Chondrocyte (in vitro differentiated cells): Measurements from ENCODE around the gene ARHGEF10L. TPM values are rescaled to one million over a fixed set of nuclear protein-coding genes. Genes with fewer than 3 reads are reported as not detected.

Experiments
- DNase-seq: peaks from one replicate; pipeline ENCODE4 v3.0.0; 2021; ENCODE audit warnings: mixed read lengths, low spot score
- H3K27ac Mint-ChIP-seq: one replicate; pipeline ENCODE4 v1.8.0; 2021; ENCODE audit warnings: mild to moderate bottlenecking, moderate library complexity, mixed read lengths; ENCODE audit not compliant: unreplicated experiment
- H3K27me3 Mint-ChIP-seq: 2 replicates; pipeline ENCODE4 v1.8.0; 2021; ENCODE audit warnings: low read depth, mixed read lengths
- H3K36me3 Mint-ChIP-seq: 2 replicates; pipeline ENCODE4 v1.8.0; 2021; ENCODE audit warnings: low read depth, mixed read lengths
- H3K4me1 Mint-ChIP-seq: 2 replicates; pipeline ENCODE4 v1.8.0; 2021; ENCODE audit warnings: low read depth, mild to moderate bottlenecking, mixed read lengths
- H3K4me3 Mint-ChIP-seq: one replicate; pipeline ENCODE4 v1.8.0; 2021; ENCODE audit warnings: mild to moderate bottlenecking, moderate library complexity, mixed read lengths; ENCODE audit not compliant: unreplicated experiment
- H3K9me3 Mint-ChIP-seq: 2 replicates; pipeline ENCODE4 v1.8.0; 2021; ENCODE audit warnings: low read depth, mixed read lengths
- total RNA-seq: library from RNA; stranded (reverse); gene quantifications from 3 replicates; pipeline ENCODE4 v1.2.1, GENCODE V29; 2021
- TF ChIP-seq, protein P1 (sequence below): fragments of 200-600 bp; sonication (generic); IDR thresholded peaks from 2 replicates; pipeline ENCODE4 v1.5.0; 2021; ENCODE audit warnings: antibody characterized with exemption, mild to moderate bottlenecking, moderate library complexity

Gene ARHGEF10L
- total RNA-seq, 1 donor from 2014 or later, result 40.0 TPM

DNA sequence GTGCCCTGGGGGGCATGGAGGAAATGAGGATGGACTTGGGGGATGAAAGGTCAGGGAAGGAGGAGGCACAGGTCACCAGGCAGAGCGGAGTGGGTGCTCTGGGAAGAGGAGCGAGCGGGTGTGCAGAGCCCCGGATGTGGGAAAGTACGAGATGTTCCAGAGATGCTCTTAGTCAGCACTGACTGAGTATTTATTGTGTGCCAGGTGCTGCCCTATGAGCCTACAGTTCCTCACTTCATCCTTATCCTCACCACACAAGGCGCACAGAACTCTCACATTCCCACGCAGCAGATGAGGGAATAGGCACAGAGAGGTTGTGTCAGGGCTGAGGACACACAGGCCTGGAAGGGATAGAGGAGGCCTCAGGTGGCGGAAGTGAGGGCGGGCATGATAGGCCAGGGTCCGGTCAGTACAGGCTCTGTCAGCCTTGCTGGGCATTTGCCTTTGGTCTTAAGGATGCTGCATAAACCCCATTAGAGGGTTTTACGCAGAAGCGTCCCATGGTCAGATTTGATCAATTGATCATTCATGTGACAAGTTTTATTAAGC lies 77.3 kb downstream of the ARHGEF10L start:
- no peak overlapping the region for H3K27ac Mint-ChIP-seq

DNA sequence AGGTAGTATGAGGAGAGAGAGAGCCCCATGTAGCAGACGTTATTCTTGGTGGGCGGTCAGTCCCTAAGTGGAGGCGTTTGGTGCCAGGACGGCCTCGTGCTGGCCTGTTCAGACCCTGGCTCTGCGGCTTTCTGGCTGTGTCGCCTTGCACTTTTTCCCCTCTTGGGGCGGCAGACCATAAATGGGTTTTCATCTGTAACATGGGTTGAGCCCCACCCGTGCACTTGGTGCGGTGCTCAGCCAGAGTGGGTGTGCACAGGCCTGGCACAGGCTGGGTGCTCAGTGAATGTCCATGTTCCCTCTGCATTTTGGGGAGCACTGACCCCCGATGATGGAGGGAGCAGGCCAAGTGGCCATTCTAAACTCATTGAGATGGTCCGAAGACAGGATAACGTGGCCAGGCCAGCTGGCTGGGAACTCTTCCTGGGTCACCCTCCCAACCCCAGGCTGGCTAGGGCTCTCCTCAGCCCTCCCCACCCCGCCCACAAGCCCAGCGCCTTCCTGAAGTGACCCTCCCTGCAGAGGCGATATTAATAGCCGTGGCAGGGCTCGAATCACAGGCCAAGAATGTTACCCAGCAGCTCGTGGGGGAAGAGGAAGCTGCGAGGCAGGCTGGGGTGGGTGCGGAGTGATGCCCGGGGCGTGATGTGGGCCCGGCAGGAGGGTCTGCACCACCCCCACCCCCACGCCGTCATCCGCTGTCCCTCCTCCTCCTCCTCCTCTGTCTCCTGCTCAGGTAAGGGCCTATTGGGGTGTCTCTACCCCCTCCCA lies 78.5 kb downstream of the ARHGEF10L start:
- TF ChIP-seq, protein P1, sequence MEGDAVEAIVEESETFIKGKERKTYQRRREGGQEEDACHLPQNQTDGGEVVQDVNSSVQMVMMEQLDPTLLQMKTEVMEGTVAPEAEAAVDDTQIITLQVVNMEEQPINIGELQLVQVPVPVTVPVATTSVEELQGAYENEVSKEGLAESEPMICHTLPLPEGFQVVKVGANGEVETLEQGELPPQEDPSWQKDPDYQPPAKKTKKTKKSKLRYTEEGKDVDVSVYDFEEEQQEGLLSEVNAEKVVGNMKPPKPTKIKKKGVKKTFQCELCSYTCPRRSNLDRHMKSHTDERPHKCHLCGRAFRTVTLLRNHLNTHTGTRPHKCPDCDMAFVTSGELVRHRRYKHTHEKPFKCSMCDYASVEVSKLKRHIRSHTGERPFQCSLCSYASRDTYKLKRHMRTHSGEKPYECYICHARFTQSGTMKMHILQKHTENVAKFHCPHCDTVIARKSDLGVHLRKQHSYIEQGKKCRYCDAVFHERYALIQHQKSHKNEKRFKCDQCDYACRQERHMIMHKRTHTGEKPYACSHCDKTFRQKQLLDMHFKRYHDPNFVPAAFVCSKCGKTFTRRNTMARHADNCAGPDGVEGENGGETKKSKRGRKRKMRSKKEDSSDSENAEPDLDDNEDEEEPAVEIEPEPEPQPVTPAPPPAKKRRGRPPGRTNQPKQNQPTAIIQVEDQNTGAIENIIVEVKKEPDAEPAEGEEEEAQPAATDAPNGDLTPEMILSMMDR, result no peak
- peak overlapping the region; percentile 76 for H3K4me3 Mint-ChIP-seq
- H3K27ac Mint-ChIP-seq, result peak overlapping the region; percentile 94

More for the DNA sequence above, 77.3 kb downstream of the ARHGEF10L start:
- Mint-ChIP-seq H3K4me1 (peaks cover 49% of the 10 kb centered on the region), H3K27me3 (no peaks in the 10 kb centered on the region), H3K4me3 (no peak overlapping the region), H3K9me3 (no peaks in the 10 kb centered on the region), H3K36me3 (peaks cover 15% of the 10 kb centered on the region)
- no peak for DNase-seq
- TF ChIP-seq, protein P1, result no peak

DNA sequence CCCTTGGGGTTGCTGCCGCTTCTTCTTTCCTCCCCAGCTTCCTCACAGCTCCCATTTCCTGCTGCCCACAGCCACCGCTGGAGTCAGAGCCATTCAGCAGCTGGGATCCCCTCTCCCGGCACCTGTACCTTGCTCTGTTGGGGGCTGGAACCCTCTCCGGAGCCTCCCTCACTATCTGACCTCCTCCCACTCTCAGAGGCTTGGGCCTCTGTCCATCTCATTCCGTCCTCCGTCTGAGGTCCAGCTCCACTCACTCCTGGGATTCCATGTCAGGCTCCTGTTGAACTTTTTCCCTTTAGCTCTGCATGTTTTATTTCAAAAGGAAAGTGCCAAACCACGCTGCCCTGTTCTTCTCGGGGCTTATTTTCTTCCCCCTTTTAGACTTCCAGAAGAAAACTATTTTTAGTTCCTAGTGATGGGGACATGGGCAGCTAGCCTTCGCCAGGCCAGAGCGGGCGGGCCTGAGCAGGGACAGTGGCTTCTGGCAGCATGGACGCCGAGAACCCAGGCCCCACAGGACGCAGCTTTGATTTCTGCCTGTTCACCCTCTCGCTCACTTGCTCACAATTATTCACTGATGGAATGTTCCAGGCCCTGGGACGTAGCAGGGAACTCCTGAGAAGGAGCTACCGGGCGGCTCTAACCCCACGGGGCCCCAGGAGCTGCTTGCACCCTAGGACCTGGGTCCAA lies 79.2 kb downstream of the ARHGEF10L start:
- peaks cover 48% of the 10 kb centered on the region for H3K4me1 Mint-ChIP-seq
- H3K4me3 Mint-ChIP-seq, result peak overlapping the region; percentile 76
- H3K27me3 Mint-ChIP-seq, result no peaks in the 10 kb centered on the region
- H3K36me3 Mint-ChIP-seq, result peaks cover 16% of the 10 kb centered on the region
- TF ChIP-seq, protein P1, result no peak
- DNase-seq, result no peak
- H3K9me3 Mint-ChIP-seq, result no peaks in the 10 kb centered on the region
- H3K27ac Mint-ChIP-seq, result peak overlapping the region; percentile 94

More for the DNA sequence above, 78.5 kb downstream of the ARHGEF10L start:
- Mint-ChIP-seq H3K27me3 (no peaks in the 10 kb centered on the region), H3K36me3 (peaks cover 13% of the 10 kb centered on the region), H3K4me1 (peaks cover 43% of the 10 kb centered on the region), H3K9me3 (no peaks in the 10 kb centered on the region)
- DNase-seq, result peak; percentile 80

DNA sequence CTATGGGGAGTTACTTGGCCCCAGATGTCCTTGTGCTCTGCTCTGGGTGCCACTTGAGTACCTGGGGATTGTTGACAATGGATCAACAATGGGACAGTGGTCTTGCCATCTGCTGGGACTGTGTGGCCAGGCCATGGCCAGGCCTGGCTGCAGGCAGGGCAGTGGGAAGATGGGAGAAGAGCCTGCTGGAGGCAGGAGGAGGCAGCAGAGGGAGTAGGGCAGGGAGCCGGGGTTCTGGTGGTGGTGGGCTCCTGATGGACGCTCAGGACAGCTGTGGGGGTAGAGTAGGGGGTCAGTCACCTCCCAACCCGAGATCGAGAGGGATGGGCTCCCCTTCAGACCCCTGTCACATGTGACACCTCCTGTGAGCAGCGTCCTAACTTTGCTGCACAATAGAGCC lies 81.0 kb downstream of the ARHGEF10L start:
- peak; percentile 72 for DNase-seq
- Mint-ChIP-seq H3K27ac (peak overlapping the region; percentile 27), H3K9me3 (no peaks in the 10 kb centered on the region), H3K4me1 (peaks cover 65% of the 10 kb centered on the region), H3K4me3 (peak overlapping the region; percentile 48), H3K27me3 (no peaks in the 10 kb centered on the region), H3K36me3 (peaks cover 23% of the 10 kb centered on the region)
- TF ChIP-seq, protein P1, result no peak

DNA sequence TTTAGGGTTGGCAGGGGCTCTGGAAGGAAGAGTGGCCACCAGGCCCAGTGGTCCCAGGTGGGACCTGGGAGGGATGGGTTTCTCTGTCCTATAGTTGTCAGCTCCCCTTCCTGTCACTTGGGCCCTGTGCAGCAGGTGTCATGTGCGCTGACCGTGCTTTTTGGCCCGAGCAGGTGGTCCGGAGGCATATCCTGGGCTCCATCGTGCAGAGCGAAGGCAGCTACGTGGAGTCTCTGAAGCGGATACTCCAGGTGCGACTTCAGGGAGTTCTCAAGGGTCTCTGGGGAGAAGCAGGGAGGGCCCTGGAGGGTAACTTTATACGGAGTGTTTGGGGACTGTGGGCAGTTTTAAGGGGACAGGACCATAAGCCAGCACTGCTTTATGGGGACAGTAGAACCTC lies 82.2 kb downstream of the ARHGEF10L start:
- no peak overlapping the region for H3K4me3 Mint-ChIP-seq
- H3K27me3 Mint-ChIP-seq, result no peaks in the 10 kb centered on the region
- TF ChIP-seq, protein P1, result no peak
- DNase-seq, result peak; percentile 67
- no peaks in the 10 kb centered on the region for H3K9me3 Mint-ChIP-seq
- peaks cover 68% of the 10 kb centered on the region for H3K4me1 Mint-ChIP-seq
- H3K36me3 Mint-ChIP-seq, result peaks cover 23% of the 10 kb centered on the region
- H3K27ac Mint-ChIP-seq, result no peak overlapping the region
